Cardiac muscle cell (in vitro differentiated cells and primary cell): ENCODE data around the gene TMEM208. TPM values are rescaled to one million over a fixed set of nuclear protein-coding genes. Genes with fewer than 3 reads are reported as not detected.

Experiments used
- DNase-seq, 2 donors: peaks; one replicate each; pipeline versions ENCODE4 v3.0.0 to v3.0.0-alpha.2; 2010 to 2017; ENCODE audit warnings: low read depth in 1 of 2, low spot score in 1 of 2
- H3K27ac ChIP-seq: fragments of 200-600 bp; sonication (generic); 2 replicates; pipeline ENCODE4 v1.5.1; 2016
- H3K27me3 ChIP-seq: fragments of 200-600 bp; sonication (generic); 2 replicates; pipeline ENCODE4 v1.6.0; 2016; ENCODE audit warnings: control low read depth
- H3K36me3 ChIP-seq: fragments of 200-600 bp; sonication (generic); 2 replicates; pipeline ENCODE4 v1.5.1; 2016; ENCODE audit warnings: control low read depth
- H3K4me1 ChIP-seq: fragments of 200-600 bp; sonication (generic); 2 replicates; pipeline ENCODE4 v1.8.1; 2017; ENCODE audit warnings: low read depth, mild to moderate bottlenecking, mixed run types
- H3K4me3 ChIP-seq: fragments of 200-600 bp; sonication (generic); 2 replicates; pipeline ENCODE4 v1.5.1; 2016; ENCODE audit warnings: mild to moderate bottlenecking
- H3K9me3 ChIP-seq: fragments of 200-600 bp; sonication (generic); 2 replicates; pipeline ENCODE4 v1.5.1; 2017; ENCODE audit warnings: low read depth, mild to moderate bottlenecking, control low read depth
- CTCF ChIP-seq: IDR thresholded peaks from 2 replicates; pipeline ENCODE4 v1.5.1; 2012; ENCODE audit warnings: low read depth, mild to moderate bottlenecking, low read length
- polyA plus RNA-seq: library from polyadenylated mRNA; unstranded; fragments of >200 nt; fragmentation: Nextera tagmentation; extraction: Ambion mirVana; gene quantifications from 2 replicates; pipeline ENCODE4 v1.2.1, GENCODE V29; 2016
- total RNA-seq: library from RNA; depleted of rRNA; stranded (reverse); fragments of >200 nt; gene quantifications from 2 replicates; pipeline ENCODE4 v1.2.3, GENCODE V29; 2016

The TMEM208 gene
- total and polyA plus RNA-seq, 2 experiments from 2014 or later: 29.6 to 89.0 TPM

GRCh38 chr16:67243481-67243880, 16.6 kb downstream of the TMEM208 start:
- no peaks in the 10 kb centered on the region for H3K27me3 ChIP-seq
- H3K9me3 ChIP-seq: no peaks in the 10 kb centered on the region
- no peak for DNase-seq
- peaks cover 5% of the 10 kb centered on the region for H3K4me1 ChIP-seq
- H3K36me3 ChIP-seq: peaks cover 2% of the 10 kb centered on the region
- no peak overlapping the region for H3K27ac ChIP-seq
- no peak overlapping the region for H3K4me3 ChIP-seq
- TF ChIP-seq CTCF: no peak

DNA sequence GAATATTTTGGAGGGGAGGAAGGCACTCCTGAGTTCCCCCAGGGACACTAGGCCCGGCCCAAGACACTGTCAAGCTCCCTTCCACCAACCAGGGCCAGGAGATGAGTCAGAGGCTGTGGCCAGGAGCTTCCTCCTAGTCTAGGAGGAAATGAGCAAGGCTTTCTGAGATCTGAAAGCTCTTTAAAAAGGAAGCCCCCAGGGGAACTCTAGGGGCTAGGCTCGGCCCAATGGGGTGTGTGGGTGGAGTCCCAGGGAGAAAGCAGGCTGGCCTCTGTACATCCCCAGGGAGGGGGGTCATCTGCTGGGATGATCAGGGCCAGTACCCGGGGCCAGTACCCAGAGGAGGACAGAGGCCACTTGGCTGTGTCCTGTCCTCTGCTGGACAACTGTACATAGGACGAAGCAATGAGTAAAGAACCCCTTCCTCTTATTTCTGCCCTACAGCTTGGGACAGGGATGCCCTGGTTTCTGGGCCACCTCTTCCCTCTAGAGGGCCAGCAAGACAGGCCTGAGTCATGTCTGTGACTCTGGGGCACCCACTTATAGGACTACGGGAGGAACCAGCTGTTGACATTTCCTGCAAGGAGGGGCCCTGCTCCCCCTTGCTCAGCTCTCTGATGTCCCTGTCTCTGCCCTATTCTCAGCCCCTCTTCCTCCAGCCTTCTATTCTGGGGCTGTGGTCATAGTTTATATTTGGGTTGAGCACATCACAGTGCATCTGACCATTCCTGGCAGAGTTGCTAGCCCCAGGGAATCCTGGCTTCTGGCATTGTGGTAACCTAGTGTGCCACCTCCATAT, 17.7 kb downstream of the TMEM208 start:
- peak in 1 of 2 donors; percentile 89 for DNase-seq
- no peak overlapping the region for H3K4me3 ChIP-seq
- H3K36me3 ChIP-seq: no peaks in the 10 kb centered on the region
- TF ChIP-seq CTCF: no peak
- peaks cover 5% of the 10 kb centered on the region for H3K4me1 ChIP-seq
- no peaks in the 10 kb centered on the region for H3K9me3 ChIP-seq
- no peak overlapping the region for H3K27ac ChIP-seq
- peaks cover 7% of the 10 kb centered on the region for H3K27me3 ChIP-seq

DNA sequence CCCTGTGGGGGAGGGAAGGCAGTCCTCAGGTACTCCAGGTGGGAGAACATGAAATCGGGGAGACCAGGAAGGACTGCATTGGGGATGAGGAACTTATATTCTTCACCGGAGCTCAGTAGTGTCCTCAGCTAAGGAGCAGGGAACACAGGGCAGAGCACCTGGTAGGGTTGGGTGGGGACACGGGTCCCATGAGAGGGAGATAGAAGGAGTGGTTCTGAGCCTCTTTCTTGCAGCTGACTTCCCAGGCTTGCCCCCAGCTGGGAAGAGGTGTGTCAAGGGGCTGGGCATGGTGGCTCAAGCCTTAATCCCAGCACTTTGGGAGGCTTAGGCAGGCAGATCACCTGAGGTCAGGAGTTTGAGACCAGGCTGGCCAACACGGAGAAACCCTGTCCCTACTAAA, 18.3 kb downstream of the TMEM208 start:
- H3K9me3 ChIP-seq: no peaks in the 10 kb centered on the region
- peaks cover 5% of the 10 kb centered on the region for H3K4me1 ChIP-seq
- no peak for DNase-seq
- H3K4me3 ChIP-seq: peak overlapping the region; percentile 58
- TF ChIP-seq CTCF: no peak
- H3K27me3 ChIP-seq: peaks cover 10% of the 10 kb centered on the region
- peak overlapping the region; percentile 97 for H3K27ac ChIP-seq
- H3K36me3 ChIP-seq: no peaks in the 10 kb centered on the region

DNA sequence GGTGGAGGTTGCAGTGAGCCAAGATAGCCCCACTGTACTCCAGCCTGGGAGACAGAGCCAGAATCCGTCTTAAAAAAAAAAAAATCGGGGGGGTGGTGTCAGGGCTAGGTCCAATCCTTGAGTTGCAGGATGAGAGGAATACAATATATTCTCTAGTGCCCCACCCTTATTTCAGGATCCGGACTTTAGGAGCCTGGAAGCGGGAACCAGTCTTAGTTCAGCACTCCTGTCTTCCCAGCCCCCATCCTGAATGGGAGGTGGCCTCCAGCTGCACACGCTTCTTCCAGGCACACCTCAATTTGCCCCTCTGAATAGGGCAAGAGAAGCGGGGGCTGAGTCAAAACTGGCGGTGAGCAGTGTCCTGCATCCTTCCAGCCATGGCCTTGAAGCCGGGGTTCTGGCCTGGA, 18.7 kb downstream of the TMEM208 start:
- TF ChIP-seq CTCF: no peak
- H3K9me3 ChIP-seq: no peaks in the 10 kb centered on the region
- peak overlapping the region; percentile 58 for H3K4me3 ChIP-seq
- peaks cover 5% of the 10 kb centered on the region for H3K4me1 ChIP-seq
- H3K27ac ChIP-seq: peak overlapping the region; percentile 97
- H3K27me3 ChIP-seq: peaks cover 14% of the 10 kb centered on the region
- DNase-seq: no peak
- H3K36me3 ChIP-seq: no peaks in the 10 kb centered on the region

DNA sequence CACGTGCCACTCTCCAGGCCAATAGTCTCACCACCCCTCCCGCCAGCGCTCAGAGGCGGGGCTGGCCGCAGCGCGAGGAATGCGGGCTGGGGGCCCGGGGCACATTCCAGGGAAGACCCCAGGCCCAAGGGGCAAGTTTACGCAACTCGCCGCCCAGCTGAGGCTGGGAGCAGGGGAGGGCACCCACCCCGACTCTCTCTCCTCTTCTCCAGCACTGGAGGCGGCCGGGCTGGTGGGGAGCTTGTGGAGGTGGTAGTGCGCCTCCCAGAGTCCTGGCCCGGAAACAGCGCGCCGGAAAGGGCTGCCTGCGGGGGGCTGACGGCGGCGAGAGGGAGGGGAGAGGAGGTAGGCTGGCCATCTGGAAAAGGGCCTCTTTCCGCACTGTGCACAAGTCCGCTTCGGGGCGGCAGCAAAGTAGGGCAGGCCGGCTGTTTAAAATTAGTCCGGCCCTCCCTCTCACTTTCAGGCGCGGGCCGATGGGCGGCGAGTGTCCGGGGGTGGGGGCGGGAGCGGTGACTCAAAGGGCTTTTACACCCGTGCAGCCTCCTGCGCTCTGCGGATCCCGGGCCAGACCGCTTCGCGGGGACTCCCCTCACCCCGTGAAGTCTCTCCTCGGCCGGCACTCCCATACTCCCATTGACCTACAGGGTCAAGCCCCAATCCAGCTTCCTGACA, 19.3 kb downstream of the TMEM208 start:
- Histone ChIP-seq H3K4me3 (peak overlapping the region; percentile 58), H3K36me3 (no peaks in the 10 kb centered on the region), H3K4me1 (peaks cover 5% of the 10 kb centered on the region), H3K27ac (peak overlapping the region; percentile 97), H3K27me3 (peaks cover 14% of the 10 kb centered on the region), H3K9me3 (no peaks in the 10 kb centered on the region)
- TF ChIP-seq CTCF: peak; percentile 58
- DNase-seq: peak; percentile 89 to 94
